Lung (tissue), 12 donors: ENCODE results near the gene FBXO17. TPM values are rescaled to one million over a fixed set of nuclear protein-coding genes. Genes with fewer than 3 reads are reported as not detected.

ENCODE experiments used
- ATAC-seq: fragments of 200-7000 bp; cut with Tn5 transposase; one replicate; pipeline ENCODE4 v1.9.1; 2020; ENCODE audit warnings: moderate number of reproducible peaks; ENCODE audit not compliant: insufficient read depth, low FRiP score
- DNase-seq, 3 donors: peaks; one replicate each; pipeline ENCODE4 v3.0.0-alpha.2; 2013 to 2017
- H3K27ac ChIP-seq, 2 donors: one replicate each; pipeline ENCODE4 v1.5.1; 2013; ENCODE audit warnings: mild to moderate bottlenecking in 2 of 2, moderate library complexity in 2 of 2, control low read depth in 1 of 2, inconsistent platforms in 1 of 2, low read depth in 1 of 2, low read length in 1 of 2
- H3K27me3 ChIP-seq, 3 donors: one replicate each; pipeline ENCODE4 v1.5.1; 2013; ENCODE audit warnings: low read length in 2 of 3; ENCODE audit not compliant: control insufficient read depth in 3 of 3, insufficient read depth in 3 of 3
- H3K36me3 ChIP-seq, 4 donors: one replicate each; pipeline ENCODE4 v1.5.1; 2013; ENCODE audit warnings: low read length in 4 of 4, mild to moderate bottlenecking in 1 of 4, moderate library complexity in 1 of 4; ENCODE audit not compliant: control insufficient read depth in 4 of 4, insufficient read depth in 4 of 4
- H3K4me1 ChIP-seq, 5 donors: one replicate each; pipeline ENCODE4 v1.5.1; 2013; ENCODE audit warnings: low read length in 5 of 5, mild to moderate bottlenecking in 2 of 5, moderate library complexity in 1 of 5; ENCODE audit not compliant: control insufficient read depth in 5 of 5, insufficient read depth in 5 of 5
- H3K4me3 ChIP-seq: one replicate; pipeline ENCODE4 v1.5.1; 2013; ENCODE audit warnings: mild to moderate bottlenecking, control low read depth, moderate library complexity
- H3K9ac ChIP-seq, 2 donors: one replicate each; pipeline ENCODE4 v1.5.1; 2013; ENCODE audit warnings: low read length in 2 of 2, control low read depth in 1 of 2; ENCODE audit not compliant: insufficient read depth in 1 of 2
- H3K9me3 ChIP-seq, 4 donors: one replicate each; pipeline ENCODE4 v1.5.1; 2013; ENCODE audit warnings: low read length in 3 of 4, mild to moderate bottlenecking in 1 of 4, moderate library complexity in 1 of 4; ENCODE audit not compliant: control insufficient read depth in 4 of 4, insufficient read depth in 3 of 4
- WGBS, 2 donors: extraction: QIAGEN DNeasy Blood & Tissue Kit; methylation state at CpG; one replicate each; pipeline ENCODE4 v1.1.7; 2013; 5-methylcytosine and 5-hydroxymethylcytosine counted together
- polyA plus RNA-seq, 2 donors: library from polyadenylated mRNA; stranded (reverse); fragments of 200-250 nt; gene quantifications; one replicate each; pipeline ENCODE4 v1.2.1, GENCODE V29; 2013
- total RNA-seq, 2 donors: library from RNA; depleted of rRNA in 1 of 2; stranded (reverse); fragments of >200 nt in 1 of 2; gene quantifications; one replicate each; pipeline ENCODE4 v1.2.1, GENCODE V29; 2014 to 2021
- TF ChIP-seq, protein P1 (sequence below): IDR thresholded peaks from 2 replicates; pipeline ENCODE4 v1.5.1; 2012; ENCODE audit warnings: mild to moderate bottlenecking; ENCODE audit errors: control extremely low read depth, extremely low read depth
- donor health status: control.
- donor health status: control.
- donor health status: Bipolar disorder and iron deficiency.
- donor health status: healthy.
- donor health status: DM: yes; HTN: yes; CAD: no.

The FBXO17 gene
- total and polyA plus RNA-seq, 4 donors, result 5.1 to 18.8 (median 8.9) TPM

DNA sequence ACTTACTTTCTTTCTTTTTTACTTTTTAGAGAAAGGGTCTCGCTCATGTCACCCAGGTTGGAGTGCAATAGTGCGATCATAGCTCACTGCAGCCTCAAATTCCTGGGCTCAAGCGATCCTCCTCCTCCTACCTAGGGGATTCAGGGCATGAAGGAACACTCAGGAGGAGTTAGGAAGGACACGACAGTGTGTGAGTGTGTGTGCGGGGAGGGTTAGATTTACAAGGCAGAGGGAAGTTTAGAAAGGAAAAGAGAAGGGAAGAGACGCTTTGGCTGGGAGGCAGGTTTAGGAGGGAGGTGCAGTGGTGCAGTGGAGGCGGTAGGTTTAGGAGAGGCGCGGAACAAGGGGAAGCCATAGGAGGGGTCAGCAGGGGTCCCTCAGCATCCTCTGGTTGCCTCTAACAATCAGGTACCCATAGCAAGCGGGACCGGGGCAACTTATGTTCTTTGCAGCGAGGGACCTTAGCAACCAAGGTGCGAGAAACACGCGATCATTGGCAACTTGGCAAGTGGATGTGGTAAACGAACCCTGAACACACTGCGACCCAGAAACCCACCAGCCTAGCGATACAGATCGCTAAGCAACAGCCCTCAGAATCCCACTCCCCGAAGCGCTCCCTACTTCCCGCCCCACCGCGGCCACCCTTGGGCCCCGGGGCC is 76.6 kb downstream of the FBXO17 start:
- Histone ChIP-seq H3K4me3 (peak overlapping the region; percentile 57), H3K27ac (peak overlapping the region; percentile 62 to 77), H3K9ac (peak overlapping the region; percentile 84 to 94), H3K9me3 (peaks cover 0 to 2% (median 0%) of the 10 kb centered on the region in 4 donors), H3K4me1 (peaks cover 0 to 18% (median 9%) of the 10 kb centered on the region in 5 donors), H3K36me3 (peaks cover 0 to 5% (median 0%) of the 10 kb centered on the region in 4 donors), H3K27me3 (no peaks in the 10 kb centered on the region)
- peak in 1 of 3 donors; percentile 51 for DNase-seq
- 7 to 9% methylated on average over 25 of the region's 25 CpGs for WGBS, 2 donors
- TF ChIP-seq, protein P1, sequence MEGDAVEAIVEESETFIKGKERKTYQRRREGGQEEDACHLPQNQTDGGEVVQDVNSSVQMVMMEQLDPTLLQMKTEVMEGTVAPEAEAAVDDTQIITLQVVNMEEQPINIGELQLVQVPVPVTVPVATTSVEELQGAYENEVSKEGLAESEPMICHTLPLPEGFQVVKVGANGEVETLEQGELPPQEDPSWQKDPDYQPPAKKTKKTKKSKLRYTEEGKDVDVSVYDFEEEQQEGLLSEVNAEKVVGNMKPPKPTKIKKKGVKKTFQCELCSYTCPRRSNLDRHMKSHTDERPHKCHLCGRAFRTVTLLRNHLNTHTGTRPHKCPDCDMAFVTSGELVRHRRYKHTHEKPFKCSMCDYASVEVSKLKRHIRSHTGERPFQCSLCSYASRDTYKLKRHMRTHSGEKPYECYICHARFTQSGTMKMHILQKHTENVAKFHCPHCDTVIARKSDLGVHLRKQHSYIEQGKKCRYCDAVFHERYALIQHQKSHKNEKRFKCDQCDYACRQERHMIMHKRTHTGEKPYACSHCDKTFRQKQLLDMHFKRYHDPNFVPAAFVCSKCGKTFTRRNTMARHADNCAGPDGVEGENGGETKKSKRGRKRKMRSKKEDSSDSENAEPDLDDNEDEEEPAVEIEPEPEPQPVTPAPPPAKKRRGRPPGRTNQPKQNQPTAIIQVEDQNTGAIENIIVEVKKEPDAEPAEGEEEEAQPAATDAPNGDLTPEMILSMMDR, result no peak
- ATAC-seq, result no peak

DNA sequence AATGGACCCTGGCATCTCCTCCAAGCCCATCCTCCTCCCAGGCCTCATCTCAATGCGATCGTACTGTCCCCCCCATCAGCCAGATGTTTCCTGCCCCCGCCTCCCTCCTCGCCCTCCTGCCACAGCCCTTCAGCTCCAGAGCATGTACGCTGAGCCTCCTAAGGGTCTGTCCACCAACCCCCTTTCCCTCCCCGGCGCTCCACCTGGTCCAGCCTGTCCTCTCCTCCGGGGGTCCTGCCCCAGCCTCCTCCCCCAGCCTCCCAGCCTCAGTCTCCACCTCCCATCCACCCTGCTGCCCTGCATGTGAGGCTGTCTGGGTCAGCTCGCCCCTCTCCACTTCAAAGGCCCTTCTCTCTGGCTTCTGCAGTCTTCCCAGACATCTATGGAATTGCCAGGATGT is 80.6 kb downstream of the FBXO17 start:
- no peaks in the 10 kb centered on the region for H3K27me3 ChIP-seq
- H3K4me3 ChIP-seq, result no peak overlapping the region
- H3K9me3 ChIP-seq, result no peaks in the 10 kb centered on the region
- DNase-seq (no peak), ATAC-seq (no peak)
- 50 to 51% methylated on average over 9 of the region's 9 CpGs for WGBS, 2 donors
- peaks cover 0 to 18% (median 7%) of the 10 kb centered on the region in 4 donors for H3K36me3 ChIP-seq
- TF ChIP-seq, protein P1, result no peak
- peak overlapping the region in 1 of 2 donors; percentile 17 for H3K27ac ChIP-seq
- no peak overlapping the region for H3K9ac ChIP-seq
- peaks cover 0 to 16% (median 9%) of the 10 kb centered on the region in 5 donors for H3K4me1 ChIP-seq

DNA sequence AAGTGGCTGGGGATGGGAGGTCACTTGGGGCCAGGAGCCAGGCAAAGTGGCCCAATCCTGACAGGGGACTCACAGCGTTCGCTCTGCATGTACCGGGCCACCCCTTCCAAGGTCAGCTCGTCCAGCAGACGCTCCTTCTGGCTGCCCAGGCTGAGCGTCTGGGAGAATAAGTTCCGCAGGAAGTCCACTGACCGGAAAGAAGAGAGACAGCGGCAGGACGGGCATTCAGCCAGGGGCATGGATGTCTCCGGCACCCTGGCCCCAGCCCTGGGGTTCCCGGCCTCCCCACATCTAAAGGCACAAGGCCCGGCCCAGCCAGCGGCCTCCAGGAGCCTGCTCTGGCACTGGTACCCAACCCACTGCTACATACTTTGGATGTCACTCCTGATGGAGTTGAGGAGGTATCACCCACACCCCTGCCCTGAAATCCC is 82.2 kb downstream of the FBXO17 start:
- DNase-seq (no peak), ATAC-seq (no peak)
- Histone ChIP-seq H3K9ac (no peak overlapping the region), H3K27ac (peak overlapping the region in 1 of 2 donors; percentile 30), H3K9me3 (peaks cover 0 to 2% (median 0%) of the 10 kb centered on the region in 4 donors), H3K4me1 (peaks cover 0 to 16% (median 7%) of the 10 kb centered on the region in 5 donors), H3K36me3 (peaks cover 0 to 33% (median 18%) of the 10 kb centered on the region in 4 donors), H3K4me3 (no peak overlapping the region), H3K27me3 (no peaks in the 10 kb centered on the region)
- WGBS, 2 donors, result 59 to 91% methylated on average over 14 of the region's 14 CpGs
- TF ChIP-seq, protein P1, result no peak
